B cell (primary cell): ENCODE measurements around the gene CHRD. TPM values are rescaled to one million over a fixed set of nuclear protein-coding genes. Genes with fewer than 3 reads are reported as not detected.

Source experiments
- ATAC-seq: fragments of 200-7000 bp; cut with Tn5 transposase; one replicate; pipeline ENCODE4 v1.10.0; 2021; ENCODE audit warnings: low read depth, mild to moderate bottlenecking, moderate number of reproducible peaks, moderate library complexity
- CTCF ChIA-PET: fragments of 350-600 bp; sonication (Branson Sonifier 250); formaldehyde crosslinking; loops from one replicate; lab custom pipeline; 2021; ENCODE audit warnings: antibody characterized with exemption, inconsistent platforms; lab: Charles Lee
- POLR2A ChIA-PET: fragments of 350-600 bp; sonication (Branson Sonifier 250); formaldehyde crosslinking; loops from one replicate; lab custom pipeline; 2021; ENCODE audit warnings: antibody characterized with exemption; lab: Charles Lee
- DNase-seq: peaks from one replicate; pipeline ENCODE4 v3.0.0; 2013
- H2AFZ ChIP-seq: 2 replicates; pipeline ENCODE4 v1.6.1; 2012; ENCODE audit warnings: mild to moderate bottlenecking, low read depth, low read length; ENCODE audit not compliant: insufficient read depth, poor library complexity, severe bottlenecking
- H3K27ac ChIP-seq, 2 donors: 1 replicate in 1 of 2; 2 replicates in 1 of 2; pipeline ENCODE4 v1.5.1; 2012 to 2013; ENCODE audit warnings: low read length in 2 of 2, mild to moderate bottlenecking in 2 of 2, moderate library complexity in 1 of 2
- H3K27me3 ChIP-seq, 4 experiments: fragments of 200-600 bp in 1 of 4; sonication (generic) in 1 of 4; replicated peaks in 1 of 4; 1 replicate in 2 of 4; 2 replicates in 2 of 4; pipeline versions ENCODE4 v1.6.1 to v1.7.0; 2013 to 2016; ENCODE audit warnings: low read length in 3 of 4, mild to moderate bottlenecking in 2 of 4, mixed read lengths in 1 of 4, moderate library complexity in 1 of 4; ENCODE audit not compliant: insufficient read depth in 4 of 4, control insufficient read depth in 3 of 4; ENCODE audit errors: control extremely low read depth in 1 of 4
- H3K36me3 ChIP-seq, 2 experiments: replicated peaks in 1 of 2; 1 replicate in 1 of 2; 2 replicates in 1 of 2; pipeline versions ENCODE4 v1.6.1 to v1.7.1; 2013; ENCODE audit warnings: low read length in 1 of 2; ENCODE audit not compliant: insufficient read depth in 2 of 2, control insufficient read depth in 1 of 2; ENCODE audit errors: control extremely low read depth in 1 of 2, extremely low read depth in 1 of 2
- H3K4me1 ChIP-seq, 2 donors: fragments of 200-600 bp in 1 of 2; sonication (generic) in 1 of 2; 1 replicate in 1 of 2; 2 replicates in 1 of 2; pipeline versions ENCODE4 v1.5.1 to v1.6.1; 2013 to 2017; ENCODE audit warnings: low read length in 2 of 2; ENCODE audit not compliant: control insufficient read depth in 2 of 2, insufficient read depth in 2 of 2
- H3K4me2 ChIP-seq: replicated peaks from 2 replicates; pipeline ENCODE3; 2012; ENCODE audit warnings: mild to moderate bottlenecking, low read depth, low read length; ENCODE audit not compliant: poor library complexity, severe bottlenecking
- H3K4me3 ChIP-seq, 5 experiments: fragments of 200-600 bp in 1 of 5; sonication (generic) in 1 of 5; 1 replicate in 3 of 5; 2 replicates in 2 of 5; pipeline versions ENCODE4 v1.5.1 to v1.7.0; 2011 to 2016; ENCODE audit warnings: low read length in 4 of 5, mild to moderate bottlenecking in 4 of 5, low read depth in 2 of 5, control low read depth in 1 of 5, moderate library complexity in 1 of 5; ENCODE audit not compliant: insufficient read depth in 1 of 5; ENCODE audit errors: control extremely low read depth in 1 of 5, extremely low read depth in 1 of 5
- H3K79me2 ChIP-seq: fragments of 200-600 bp; sonication (generic); one replicate; pipeline ENCODE4 v1.6.0; 2016; ENCODE audit warnings: low read length; ENCODE audit not compliant: control insufficient read depth, insufficient read depth
- H3K9ac ChIP-seq: fragments of 200-600 bp; sonication (generic); 2 replicates; pipeline ENCODE4 v1.6.1; 2017; ENCODE audit warnings: mild to moderate bottlenecking, low read length, moderate library complexity
- H3K9me3 ChIP-seq, 3 donors: one replicate each; pipeline versions ENCODE4 v1.6.1 to v1.7.1; 2013; ENCODE audit warnings: low read length in 2 of 3; ENCODE audit not compliant: control insufficient read depth in 2 of 3, insufficient read depth in 1 of 3; ENCODE audit errors: control extremely low read depth in 1 of 3
- H4K20me1 ChIP-seq: 2 replicates; pipeline ENCODE4 v1.6.0; 2012; ENCODE audit warnings: mild to moderate bottlenecking, low read length; ENCODE audit not compliant: insufficient read depth, control insufficient read depth, poor library complexity, severe bottlenecking
- H3K27ac Mint-ChIP-seq: one replicate; pipeline ENCODE4 v1.8.0; 2021; ENCODE audit warnings: mixed read lengths
- H3K27me3 Mint-ChIP-seq: one replicate; pipeline ENCODE4 v1.8.0; 2021; ENCODE audit warnings: mixed read lengths
- H3K4me1 Mint-ChIP-seq: one replicate; pipeline ENCODE4 v1.8.0; 2021; ENCODE audit warnings: mixed read lengths
- H3K4me3 Mint-ChIP-seq: one replicate; pipeline ENCODE4 v1.8.0; 2021; ENCODE audit warnings: mixed read lengths
- H3K9me3 Mint-ChIP-seq: one replicate; pipeline ENCODE4 v1.8.0; 2022; ENCODE audit warnings: mixed read lengths; ENCODE audit not compliant: insufficient read depth
- CTCF ChIP-seq: fragments of 200-600 bp; IDR thresholded peaks from one replicate; pipeline ENCODE4 v1.8.0; 2022; ENCODE audit warnings: antibody characterized with exemption, mild to moderate bottlenecking
- EZH2 ChIP-seq: IDR thresholded peaks from 2 replicates; pipeline ENCODE4 v1.6.1; 2012; ENCODE audit warnings: borderline replicate concordance, low read depth, mild to moderate bottlenecking, moderate library complexity, low read length; ENCODE audit not compliant: insufficient read depth, poor library complexity, severe bottlenecking
- WGBS: methylation state at CpG from one replicate; pipeline ENCODE4 v1.1.5; 2013; ENCODE audit warnings: missing lambda C conversion rate; ENCODE audit not compliant: insufficient coverage; 5-methylcytosine and 5-hydroxymethylcytosine counted together
- intact Hi-C: fragments of 100-400 bp; cut with micrococcal nuclease; formaldehyde crosslinking; loops from one replicate; pipeline ENCODE4 v1.10.0; 2022
- polyA plus RNA-seq: library from polyadenylated mRNA; depleted of rRNA; stranded (reverse); fragments of >200 nt; gene quantifications from 2 replicates; pipeline ENCODE4 v1.2.3, GENCODE V29; 2012
- total RNA-seq, 2 donors: library from RNA; stranded (reverse); fragments of 120-200 nt in 1 of 2; gene quantifications; 1 replicate in 1 of 2; 2 replicates in 1 of 2; pipeline versions ENCODE4 v1.2.3 to v1.2.4, GENCODE V29; 2013 to 2022

The CHRD gene
- total and polyA plus RNA-seq, 2 donors (not counting 1 experiment from before 2014, with no cell fraction given), result not detected

GRCh38 chr3:184361532-184361931, 18.3 kb upstream of the CHRD start, which contains the start of the genes CLCN2 and POLR2H:
Gene CLCN2 (minus strand): TSS chr3:184361605. CDS start chr3:184361479, 126 bp downstream.
Gene POLR2H (plus strand): TSS chr3:184361710. CDS start chr3:184363493, 1,783 bp downstream.
- no peaks in the 10 kb centered on the region for H3K9me3 ChIP-seq
- ChIA-PET POLR2A (interaction anchor here (0.6 to 0.9 kb wide), 3 partner anchors 26 to 404 kb away, joined by 3 to 6 read pairs (median 5); no protein-coding TSS in a partner anchor), CTCF (interaction anchor here (0.6 to 3.0 kb wide), 4 partner anchors 10 to 200 kb away, joined by 4 to 13 read pairs (median 5); partner anchors contain the start of gene EPHB3)
- DNase-seq, result peak; percentile 67
- H4K20me1 ChIP-seq, result no peaks in the 10 kb centered on the region
- Mint-ChIP-seq H3K27me3 (no peaks in the 10 kb centered on the region), H3K27ac (peak within 1 kb of the TSS; percentile 85), H3K4me3 (peak within 1 kb of the TSS; percentile 90), H3K9me3 (no peaks in the 10 kb centered on the region), H3K4me1 (peaks cover 20% of the 10 kb centered on the region)
- peak within 1 kb of the TSS; percentile 97 for H3K4me2 ChIP-seq
- H3K4me3 ChIP-seq, result peak within 1 kb of the TSS; percentile 68 to 94 (median 76)
- WGBS, result under 1% methylated on average over 56 of the region's 56 CpGs
- TF ChIP-seq CTCF (no peak), EZH2 (no peak)
- peaks cover 9 to 17% of the 10 kb centered on the region in 2 donors for H3K4me1 ChIP-seq
- peaks cover 9% of the 10 kb centered on the region for H3K79me2 ChIP-seq
- intact Hi-C loops, result loop anchor here (5.0 kb wide), 2 partner anchors 351 to 1576 kb away; partner anchors contain the start of genes MAGEF1 and TRA2B
- peaks cover 0 to under 1% of the 10 kb centered on the region in 2 experiments for H3K36me3 ChIP-seq
- H3K9ac ChIP-seq, result peak within 1 kb of the TSS; percentile 85
- H3K27me3 ChIP-seq, result no peaks in the 10 kb centered on the region
- H2AFZ ChIP-seq, result peak within 1 kb of the TSS; percentile 96
- peak within 1 kb of the TSS; percentile 79 to 86 for H3K27ac ChIP-seq
- ATAC-seq, result peak; percentile 32
